HG02852 (cell line): ENCODE data around the gene DPH5.
"Not testable (repeated sequence)": the region's sequence is repeated elsewhere in the genome, so short reads cannot be mapped to it uniquely, and the experiment has no call there.

Experiments used
- ATAC-seq: cut with Tn5 transposase; IDR thresholded peaks from one replicate; pipeline ENCODE4 v1.9.1; 2021; ENCODE audit warnings: mild to moderate bottlenecking, moderate library complexity; ENCODE audit not compliant: unreplicated experiment

DPH5 gene

DNA sequence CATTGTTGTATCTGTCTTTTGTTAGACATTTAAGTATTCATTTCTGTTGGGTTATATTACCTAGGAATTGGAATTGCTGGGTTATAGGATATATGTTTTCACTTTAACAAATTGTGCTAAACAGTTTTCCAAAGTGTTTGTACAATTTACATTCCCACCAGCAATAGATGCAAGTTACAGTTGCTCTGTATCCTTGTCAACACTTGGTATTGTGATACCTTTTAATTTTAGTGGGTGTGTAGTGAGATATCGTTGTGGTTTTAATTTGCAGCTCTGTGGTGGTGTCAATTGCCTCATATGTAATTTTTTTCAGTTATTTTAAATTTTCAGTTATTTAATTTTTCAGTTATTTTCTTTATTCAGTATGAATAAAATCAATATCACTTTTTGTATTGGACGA lies 7.4 kb upstream of the DPH5 start:
- ATAC-seq = no peak

DNA sequence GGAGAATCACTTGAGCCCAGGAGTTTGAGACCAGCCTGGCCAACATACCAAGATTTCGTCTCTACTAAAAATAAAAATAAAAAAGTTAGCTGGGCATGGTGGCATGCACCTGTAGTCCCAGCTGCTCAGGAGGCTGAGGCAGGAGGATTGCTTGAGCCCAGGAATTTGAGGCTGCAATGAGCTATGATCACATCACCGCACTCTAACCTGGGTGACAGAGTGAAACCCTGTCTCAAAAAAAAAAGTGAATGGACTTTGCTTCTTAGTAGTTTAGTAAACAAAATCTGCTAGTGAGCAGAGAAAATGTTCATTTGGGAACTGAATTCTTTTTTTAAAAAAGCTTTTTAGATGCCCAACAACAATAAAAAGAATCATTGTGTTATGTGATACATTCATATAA lies 6.5 kb upstream of the DPH5 start:
- ATAC-seq = not testable (repeated sequence)

DNA sequence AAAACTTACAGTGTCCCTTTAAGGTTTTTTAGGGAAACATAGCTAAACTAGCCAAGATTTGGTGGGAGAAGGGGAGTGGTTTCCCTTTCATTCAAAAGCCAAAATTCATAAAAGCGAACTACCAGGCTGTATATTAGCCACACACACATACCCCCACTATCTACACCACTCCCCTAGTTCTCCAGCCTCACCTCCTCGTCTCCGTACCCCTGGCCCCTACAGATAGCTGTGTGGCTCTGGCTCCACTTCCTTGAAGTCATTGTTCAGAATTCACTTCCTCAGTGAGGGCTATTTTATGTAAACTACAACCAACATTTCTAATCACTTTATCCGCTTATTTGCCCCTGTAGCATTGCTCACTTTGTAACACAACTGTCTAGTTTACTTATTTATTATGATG lies 5.3 kb upstream of the DPH5 start:
- ATAC-seq = no peak

DNA sequence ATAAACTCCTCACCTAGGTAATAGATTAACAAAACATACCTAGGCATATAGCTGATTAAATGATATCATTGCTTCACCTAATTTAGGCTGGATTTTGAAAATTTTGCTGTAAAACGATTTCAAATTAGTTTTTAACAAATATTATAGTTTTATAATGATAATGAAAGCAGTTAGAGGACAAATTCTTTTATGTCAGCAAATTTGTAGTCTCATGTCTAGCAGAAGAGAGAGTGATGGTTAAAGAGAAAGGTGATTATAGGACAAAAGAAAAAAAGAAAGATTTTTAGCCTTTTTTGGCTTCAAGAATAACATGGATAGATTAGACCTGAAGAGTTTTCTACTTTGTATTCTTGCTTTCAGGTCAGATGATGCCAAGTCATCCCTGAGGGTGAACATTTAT lies 3.6 kb upstream of the DPH5 start:
- no peak for ATAC-seq

DNA sequence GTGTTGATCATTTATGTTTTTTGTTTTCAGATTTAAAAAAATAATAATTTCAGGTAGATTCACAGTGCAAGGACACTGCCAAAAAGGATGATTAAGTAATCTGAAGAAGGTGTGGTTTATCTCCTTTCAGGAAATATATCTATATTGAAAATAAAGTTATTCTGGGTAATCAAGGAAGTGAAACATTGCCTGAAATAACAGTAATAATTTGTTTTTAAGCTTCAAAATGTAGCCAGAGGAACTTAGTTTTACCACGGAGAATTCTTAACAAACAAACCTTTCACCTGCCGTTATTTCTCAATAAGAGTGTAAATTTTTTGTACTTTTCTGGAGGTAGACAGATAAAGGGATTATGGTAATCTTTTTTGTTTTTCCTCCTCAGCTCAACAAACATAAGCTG lies 2.9 kb upstream of the DPH5 start:
- ATAC-seq = no peak

DNA sequence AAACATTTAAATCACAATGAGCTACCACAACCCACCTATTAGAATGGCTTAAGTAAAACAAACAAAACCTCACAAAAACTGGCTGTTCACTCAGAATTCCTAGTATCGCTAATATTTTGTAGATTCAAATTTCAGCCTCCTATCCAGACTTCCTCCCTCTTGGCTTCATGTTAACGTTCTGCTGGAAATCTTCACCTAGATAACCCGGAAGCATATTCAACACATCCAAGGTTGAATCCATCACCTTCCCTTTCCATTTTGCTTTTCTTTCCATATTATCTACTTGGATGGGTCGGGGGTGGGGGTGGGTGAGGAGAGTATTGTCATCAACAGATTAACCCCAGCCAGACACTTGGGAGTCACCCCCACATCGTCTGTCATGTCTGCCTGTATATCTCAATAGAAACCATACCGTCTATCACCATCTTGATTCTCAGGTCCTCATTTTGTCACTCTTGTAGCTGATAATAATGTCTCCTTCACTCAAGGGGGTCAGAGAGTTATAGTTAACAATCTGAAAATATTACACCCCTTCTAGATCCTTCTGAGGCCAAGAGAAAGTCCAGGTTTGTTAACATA lies 1.7 kb upstream of the DPH5 start:
- ATAC-seq = no peak

DNA sequence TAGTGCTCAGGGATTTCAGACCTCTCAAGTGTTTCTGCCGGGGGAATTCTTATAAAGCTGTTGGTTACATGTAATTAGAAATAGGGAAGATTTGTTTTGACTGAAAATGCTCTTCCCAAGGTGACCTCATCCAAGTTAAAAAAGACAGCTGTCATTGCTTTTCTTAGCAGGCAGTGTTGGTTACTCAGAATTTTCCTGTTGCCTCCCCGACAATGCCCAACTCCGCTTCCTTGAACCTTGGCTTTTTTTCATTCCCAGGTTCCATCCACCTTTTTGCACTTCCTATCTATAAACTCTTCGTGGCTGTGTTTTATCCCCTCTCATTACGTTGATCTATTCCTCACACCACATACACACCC lies 825 bp upstream of the DPH5 start:
- ATAC-seq = no peak

DNA sequence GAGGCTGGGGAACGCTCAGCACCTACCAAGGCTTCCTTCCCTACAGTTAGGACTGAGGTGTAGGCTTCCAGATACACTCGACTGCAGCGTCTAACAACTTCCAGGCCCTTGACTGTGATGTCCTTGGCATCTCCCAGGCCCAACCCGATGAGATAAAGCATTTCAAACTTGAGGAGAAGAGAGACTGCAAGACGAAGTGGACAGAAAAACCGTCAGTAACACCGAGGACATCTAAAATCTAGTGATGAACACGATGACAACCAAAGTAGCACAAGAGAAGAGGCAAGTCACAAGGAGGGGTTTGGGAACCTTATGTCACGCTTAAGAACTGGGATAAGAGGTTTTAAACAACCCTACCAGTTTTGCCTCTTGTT lies 314 bp downstream of the DPH5 start:
- peak; percentile 32 for ATAC-seq

DNA sequence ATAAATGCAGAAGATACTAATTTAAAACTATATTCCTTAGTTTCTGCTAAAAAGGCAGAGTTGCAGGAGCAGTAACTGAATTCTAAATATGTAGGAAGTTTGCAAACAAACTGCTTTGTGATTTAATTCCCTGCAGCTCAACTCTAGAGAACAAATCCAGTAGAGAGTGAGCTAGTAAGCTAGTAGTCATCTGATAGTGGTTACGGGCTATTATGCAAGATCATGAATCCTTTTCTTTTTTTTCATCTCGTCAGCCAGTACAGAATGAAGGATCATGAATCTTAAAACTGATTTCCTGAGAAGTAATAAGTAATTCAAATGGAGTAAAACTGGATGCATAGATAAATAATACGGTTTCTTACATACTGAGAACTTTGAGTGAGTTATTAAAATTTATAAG lies 3.3 kb downstream of the DPH5 start:
- no peak for ATAC-seq

DNA sequence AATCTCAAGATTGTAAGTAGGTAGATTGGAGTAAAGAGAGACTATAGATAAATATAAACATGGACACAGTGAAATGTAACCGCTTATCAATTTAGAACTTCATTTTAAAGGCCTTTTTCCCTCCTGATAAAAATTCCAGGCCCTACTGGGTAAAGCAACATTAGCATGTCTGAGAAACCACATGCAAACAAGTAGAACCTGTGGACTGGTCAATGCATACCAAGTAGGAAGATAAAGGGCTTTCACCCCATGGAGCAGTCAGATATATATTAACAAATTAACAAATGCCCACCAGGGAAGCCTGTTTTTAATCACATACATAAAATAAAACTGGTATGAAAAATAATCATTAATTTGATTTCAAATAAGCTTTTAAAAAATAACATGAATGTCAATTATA lies 8.1 kb downstream of the DPH5 start:
- ATAC-seq = no peak

DNA sequence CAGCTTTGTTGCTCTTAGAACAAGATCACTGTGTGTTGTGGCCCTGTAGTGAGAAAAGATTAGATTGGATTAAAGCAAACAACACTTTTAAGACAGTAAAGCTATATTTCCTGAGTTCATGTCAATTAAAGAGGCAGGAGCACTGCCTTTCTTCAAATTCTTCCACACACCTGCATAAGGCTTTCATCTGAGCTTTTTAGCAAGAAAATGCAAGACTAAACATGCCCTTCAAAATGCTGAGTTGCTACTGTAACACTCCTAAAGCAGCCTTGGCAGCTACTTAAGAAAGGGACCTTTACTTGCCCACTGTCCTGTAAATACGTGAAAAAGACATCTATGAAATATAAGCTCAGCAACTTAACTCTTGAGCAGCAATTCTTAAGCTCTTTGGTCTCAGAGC lies 11.8 kb downstream of the DPH5 start:
- ATAC-seq = no peak

DNA sequence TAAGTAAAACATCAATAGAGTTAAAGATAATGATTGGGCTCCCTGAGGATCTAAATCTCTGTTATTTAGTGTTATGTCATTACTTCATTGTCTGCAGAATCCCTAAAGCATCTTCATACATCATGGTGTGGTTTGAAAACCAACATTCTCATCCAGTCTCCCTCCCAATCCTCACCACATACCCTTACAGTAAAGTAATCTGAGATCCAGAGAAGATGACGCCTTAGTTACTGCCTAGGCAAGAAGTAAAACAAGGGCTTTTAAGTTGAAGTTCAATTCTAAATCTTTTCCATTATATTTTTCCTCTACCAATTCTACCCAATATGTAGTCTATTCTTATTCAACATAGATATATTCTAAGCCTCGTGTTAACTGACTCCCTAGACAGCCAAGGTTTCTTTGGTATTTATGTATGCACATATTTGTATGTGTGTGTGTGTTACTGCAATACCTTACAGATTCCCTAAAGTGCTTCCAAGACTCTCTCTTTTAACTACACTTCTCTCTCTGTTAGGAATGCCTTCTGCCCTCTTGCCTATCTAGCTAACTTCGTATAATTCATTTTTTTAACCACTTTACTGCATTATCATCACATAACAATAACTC lies 17.3 kb downstream of the DPH5 start:
- ATAC-seq = no peak

DNA sequence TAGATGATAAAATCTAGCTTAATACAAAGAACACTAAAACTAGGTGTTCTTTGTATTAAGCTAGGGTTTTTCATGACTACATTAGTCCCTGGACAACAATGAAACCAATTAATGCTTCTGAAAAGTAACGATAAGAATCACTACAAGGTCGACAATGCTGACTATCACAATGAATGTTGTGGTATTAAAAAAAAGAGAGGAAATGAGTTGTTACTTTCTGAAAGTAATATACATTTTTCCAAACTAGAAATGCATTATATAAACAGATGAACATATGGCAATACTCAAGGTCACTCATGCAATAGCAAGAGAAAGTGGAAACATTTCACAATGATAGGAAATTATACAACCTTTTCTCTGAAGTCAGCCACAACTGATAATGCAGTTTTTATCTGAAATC lies 19.0 kb downstream of the DPH5 start:
- no peak for ATAC-seq

DNA sequence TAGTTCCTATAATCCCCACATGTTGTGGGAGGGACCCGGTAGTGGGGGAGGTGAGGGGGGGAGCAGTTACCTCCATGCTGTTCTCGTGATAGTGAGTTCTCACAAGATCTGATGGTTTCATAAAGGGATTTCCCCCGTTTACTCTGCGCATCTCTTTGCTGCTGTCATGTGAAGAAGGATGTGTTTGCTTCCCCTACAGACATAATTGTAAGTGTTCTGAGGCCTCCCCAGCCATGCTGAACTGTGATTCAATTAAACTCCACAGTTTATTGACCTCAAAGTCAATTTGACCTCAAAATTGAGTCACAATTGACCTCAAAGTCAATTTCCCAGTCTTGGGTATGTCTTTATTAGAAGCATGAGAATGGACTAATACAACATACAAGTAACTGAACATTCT lies 19.7 kb downstream of the DPH5 start:
- ATAC-seq = no peak

DNA sequence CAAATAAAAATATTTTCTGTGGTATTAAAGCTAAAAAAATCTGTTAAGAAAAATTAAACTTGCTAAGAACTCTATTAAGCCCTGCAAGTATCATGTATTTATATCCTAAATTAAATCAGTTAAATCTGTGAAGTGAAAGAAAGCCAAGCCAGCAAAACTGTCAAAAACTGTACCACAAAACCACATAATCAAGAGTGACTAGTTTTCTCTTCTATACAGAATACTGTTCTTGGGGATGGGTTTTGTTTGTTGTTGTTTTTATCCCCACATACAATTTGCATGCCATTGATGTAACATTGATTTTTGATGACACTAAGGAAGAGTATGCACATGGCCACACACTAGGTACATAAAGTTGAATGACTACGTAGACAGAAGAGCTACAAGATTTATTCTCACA lies 20.4 kb downstream of the DPH5 start:
- no peak for ATAC-seq

DNA sequence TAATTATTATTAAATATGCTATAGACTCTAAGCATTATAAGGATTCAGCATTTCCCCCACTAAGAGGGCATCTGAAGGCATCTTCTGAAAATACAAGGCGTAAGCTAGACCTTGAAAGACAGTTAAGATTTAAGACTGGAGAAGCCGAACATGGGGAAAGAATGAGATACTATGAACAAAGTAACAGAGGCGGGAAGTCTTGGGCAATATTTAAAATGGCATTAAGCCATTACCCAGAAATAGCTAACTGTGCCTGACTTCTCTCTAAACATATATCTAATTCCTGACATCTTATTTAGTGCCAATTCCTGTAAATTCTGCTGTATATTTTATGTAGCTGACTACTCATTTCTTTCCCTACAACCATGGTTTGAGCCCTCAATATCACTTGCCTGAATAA lies 20.9 kb downstream of the DPH5 start:
- ATAC-seq = no peak

DNA sequence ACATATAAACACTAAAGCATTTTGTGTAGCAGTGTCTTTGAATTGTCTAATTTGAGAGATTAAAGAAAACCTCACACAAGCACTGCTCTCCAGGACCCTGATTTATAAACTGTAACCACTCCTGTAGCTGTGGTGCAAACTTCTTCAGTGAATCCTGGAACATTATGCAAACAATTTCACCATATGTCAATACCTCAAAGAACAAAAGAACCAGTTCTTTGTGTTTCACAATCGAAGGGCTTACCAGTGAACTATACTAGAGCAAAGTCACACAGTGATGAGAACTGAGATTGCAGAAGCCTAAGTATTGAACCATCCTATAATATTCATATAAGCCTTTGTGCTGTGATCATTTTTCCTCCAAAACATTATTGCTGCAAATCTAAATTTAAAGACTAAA lies 21.5 kb downstream of the DPH5 start:
- ATAC-seq = peak; percentile 63

DNA sequence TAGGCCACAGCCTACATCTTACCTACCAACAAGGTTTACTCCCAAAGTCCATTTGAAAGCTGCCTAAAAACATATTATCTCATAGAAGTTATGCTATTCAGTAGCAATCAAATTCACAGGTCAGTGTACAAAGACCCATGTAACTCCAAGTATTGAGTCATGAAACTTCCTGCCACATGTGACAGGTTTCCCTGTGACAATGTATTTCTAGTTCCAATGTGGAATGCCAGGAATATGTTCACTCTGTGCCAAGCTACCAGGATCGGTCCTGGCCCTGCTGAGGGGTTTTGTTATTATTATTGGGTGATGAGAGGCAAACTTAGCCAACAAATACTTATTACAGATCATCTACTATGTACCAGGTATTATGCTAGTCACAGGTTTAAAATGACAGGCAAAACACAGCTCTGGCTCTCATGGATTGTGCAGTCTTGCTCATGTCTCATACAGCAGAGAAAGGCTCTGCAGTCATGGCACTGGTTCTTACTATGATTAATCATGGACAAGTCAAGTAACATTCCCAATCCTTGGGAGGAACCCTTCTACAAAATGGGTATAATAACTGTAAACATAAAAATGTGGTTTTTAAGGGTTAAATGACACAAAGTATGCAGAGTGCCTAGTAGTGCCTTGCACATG lies 22.5 kb downstream of the DPH5 start:
- ATAC-seq = no peak

DNA sequence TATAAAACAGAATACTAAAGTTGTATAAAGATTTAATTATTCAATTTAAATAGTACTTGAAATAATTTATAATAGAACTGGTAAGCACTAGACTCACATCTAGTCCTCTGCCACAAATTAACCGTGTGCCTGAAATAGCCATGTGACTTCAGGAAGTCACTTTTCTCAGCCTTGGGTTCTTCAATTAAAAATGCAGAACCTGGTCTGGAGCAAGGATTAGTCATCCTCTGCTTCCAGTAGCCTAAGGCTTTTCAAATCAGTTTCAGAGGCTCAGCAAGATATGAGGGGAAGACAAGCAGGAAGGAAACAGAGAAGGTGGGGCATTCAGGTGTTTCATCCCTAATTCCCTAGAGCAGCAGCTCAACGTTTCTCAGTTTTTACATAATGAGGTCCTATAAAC lies 23.0 kb downstream of the DPH5 start:
- no peak for ATAC-seq

DNA sequence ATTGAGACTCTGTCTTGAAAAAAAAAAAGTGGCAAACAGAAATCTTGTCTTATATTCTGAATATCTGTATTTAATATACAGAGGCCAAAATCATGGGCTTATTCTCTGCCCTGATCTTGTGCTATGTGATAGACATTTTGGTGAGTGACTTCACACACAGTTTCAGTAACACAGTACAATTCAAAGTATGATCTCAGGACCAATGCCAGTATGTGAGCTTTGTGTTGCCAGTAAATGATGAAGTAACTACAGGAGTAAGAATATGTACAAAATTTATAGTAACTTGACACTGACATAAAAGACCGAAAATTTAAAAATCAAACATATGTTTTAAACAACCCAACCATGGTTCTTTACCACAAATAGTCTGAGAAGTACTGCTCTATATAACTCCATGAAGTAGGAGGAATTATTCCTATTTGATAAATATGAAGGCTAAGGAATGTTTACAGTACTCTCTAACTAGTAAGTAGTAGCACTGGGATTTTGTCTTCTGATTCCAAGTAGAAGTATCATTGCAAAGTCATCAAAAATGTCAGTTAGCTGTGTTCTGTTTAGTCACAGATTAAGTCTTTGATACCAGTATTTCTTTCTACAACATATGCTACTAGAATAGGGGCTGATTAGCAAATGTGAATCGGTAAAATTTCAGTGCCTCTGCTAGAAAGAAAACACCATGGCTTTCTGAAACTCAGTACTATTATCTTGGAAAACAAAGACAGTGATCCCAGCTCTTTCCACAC lies 25.3 kb downstream of the DPH5 start:
- no peak for ATAC-seq

DNA sequence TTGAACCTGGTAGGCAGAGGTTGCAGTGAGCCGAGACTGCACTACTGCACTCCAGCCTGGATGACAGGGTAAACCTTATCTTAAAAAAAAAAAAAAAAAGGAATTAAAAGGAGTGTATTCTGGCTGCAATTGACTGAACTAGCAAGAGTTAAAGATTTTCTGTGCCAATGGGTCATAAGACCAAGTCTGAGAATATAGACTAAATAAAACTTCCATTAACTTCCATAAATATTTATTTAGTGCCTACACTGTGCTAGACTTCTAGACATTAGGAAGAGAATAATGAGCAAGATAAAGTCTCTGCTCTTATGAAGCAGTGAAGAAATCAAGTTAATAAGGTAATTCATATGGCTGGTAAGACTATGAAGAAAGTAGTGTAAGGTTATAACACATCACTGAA lies 27.2 kb downstream of the DPH5 start:
- ATAC-seq = no peak
